Left lung (tissue), 10 donors: ENCODE measurements around the gene NPHP1. TPM values are rescaled to one million over a fixed set of nuclear protein-coding genes. Genes with fewer than 3 reads are reported as not detected.
"Not testable (repeated sequence)": the region's sequence is repeated elsewhere in the genome, so short reads cannot be mapped to it uniquely, and the experiment has no call there.

ENCODE experiments used
- ATAC-seq: fragments of 200-7000 bp; cut with Tn5 transposase; one replicate; pipeline ENCODE4 v1.9.1; 2020; ENCODE audit warnings: moderate library complexity
- DNase-seq, 4 donors: peaks; one replicate each; pipeline ENCODE4 v3.0.0-alpha.2; 2013 to 2020
- H3K27ac ChIP-seq, 2 donors: fragments of 200-600 bp; sonication (generic) in 1 of 2; one replicate each; pipeline versions ENCODE4 v1.5.0 to v1.8.0; 2020 to 2021
- H3K27me3 ChIP-seq, 2 donors: fragments of 200-600 bp; sonication (generic) in 1 of 2; one replicate each; pipeline versions ENCODE4 v1.5.0 to v1.8.0; 2020 to 2021
- H3K36me3 ChIP-seq, 2 donors: fragments of 200-600 bp; sonication (generic) in 1 of 2; one replicate each; pipeline versions ENCODE4 v1.5.0 to v1.8.0; 2020 to 2021
- H3K4me1 ChIP-seq, 2 donors: fragments of 200-600 bp; one replicate each; pipeline ENCODE4 v1.8.0; 2021
- H3K4me3 ChIP-seq, 2 donors: fragments of 200-600 bp; sonication (generic) in 1 of 2; one replicate each; pipeline versions ENCODE4 v1.5.0 to v1.8.0; 2020 to 2021; ENCODE audit warnings: mild to moderate bottlenecking in 1 of 2
- H3K9me3 ChIP-seq, 2 donors: fragments of 200-600 bp; sonication (generic) in 1 of 2; one replicate each; pipeline versions ENCODE4 v1.5.0 to v1.8.0; 2020 to 2021
- intact Hi-C, 2 donors: fragments of 100-400 bp; cut with DNase I; formaldehyde crosslinking; loops; one replicate each; pipeline versions ENCODE4 v1.11.2 to v1.14.2; 2022
- polyA plus RNA-seq, 6 donors: library from polyadenylated mRNA; unstranded; fragments of 120-200 nt; gene quantifications; one replicate each; pipeline ENCODE4 v1.2.1, GENCODE V29; 2013; ENCODE audit not compliant: insufficient read length in 6 of 6
- total RNA-seq, 2 donors: library from RNA; stranded (reverse); fragmentation: NEBNext Ultra II Directional; extraction: Animal tissue kit (Norgen Biotek cat#: 25700); gene quantifications; one replicate each; pipeline ENCODE4 v1.2.1, GENCODE V29; 2021
- TF ChIP-seq, protein P1 (sequence below), 2 donors: fragments of 200-600 bp; sonication (generic) in 1 of 2; IDR thresholded peaks; one replicate each; pipeline versions ENCODE4 v1.5.0 to v1.8.0; 2021; ENCODE audit warnings: antibody characterized with exemption in 2 of 2
- donor health status: DM: no; HTN: yes; CAD: no.
- donor health status: DM: no; HTN: no; CAD: no.

NPHP1 gene
- total and polyA plus RNA-seq, 8 donors: 5.3 to 19.2 (median 13.5) TPM

DNA sequence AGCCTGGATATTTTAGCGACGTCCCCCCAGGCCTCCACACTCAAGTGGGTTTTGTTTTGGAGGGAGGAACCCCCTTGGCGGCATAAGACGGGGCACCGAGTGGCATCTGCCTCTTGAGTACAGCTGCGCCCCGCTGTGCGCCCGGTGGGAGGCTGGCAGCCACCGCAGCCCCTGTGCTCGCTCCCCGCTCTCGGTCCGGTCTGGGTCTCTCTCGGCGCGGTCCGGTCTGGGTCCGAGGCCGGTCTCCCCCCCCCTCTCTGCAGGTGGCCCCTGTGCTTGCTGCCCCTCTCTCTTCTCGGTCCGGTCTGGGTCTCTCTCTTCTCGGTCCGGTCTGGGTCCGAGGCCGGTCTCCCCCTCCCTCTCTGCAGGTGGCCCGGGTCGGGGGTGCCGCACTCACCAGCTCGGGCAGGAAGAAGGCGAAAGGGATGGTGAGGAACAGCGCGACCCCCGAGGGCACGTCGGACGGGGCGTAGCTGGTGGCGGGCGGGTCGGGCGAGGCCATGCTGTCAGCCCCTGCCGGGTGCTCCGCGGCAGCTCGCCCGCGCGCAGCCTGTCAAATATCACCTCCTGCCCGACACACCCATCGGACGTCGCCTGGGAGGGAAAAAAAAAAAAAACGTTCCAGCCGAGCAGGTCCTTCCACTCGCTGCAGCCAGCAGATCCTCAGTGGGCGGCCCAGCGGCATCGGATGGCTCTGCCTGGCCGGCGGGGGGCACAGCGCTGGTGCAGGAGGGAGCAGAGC lies 89.4 kb downstream of the NPHP1 start, which contains the start of gene MALL:
Gene MALL (minus strand): TSS at position 532 of the 742 bp plus-strand sequence. CDS start 30 bp downstream, at position 502.
- TF ChIP-seq, protein P1, sequence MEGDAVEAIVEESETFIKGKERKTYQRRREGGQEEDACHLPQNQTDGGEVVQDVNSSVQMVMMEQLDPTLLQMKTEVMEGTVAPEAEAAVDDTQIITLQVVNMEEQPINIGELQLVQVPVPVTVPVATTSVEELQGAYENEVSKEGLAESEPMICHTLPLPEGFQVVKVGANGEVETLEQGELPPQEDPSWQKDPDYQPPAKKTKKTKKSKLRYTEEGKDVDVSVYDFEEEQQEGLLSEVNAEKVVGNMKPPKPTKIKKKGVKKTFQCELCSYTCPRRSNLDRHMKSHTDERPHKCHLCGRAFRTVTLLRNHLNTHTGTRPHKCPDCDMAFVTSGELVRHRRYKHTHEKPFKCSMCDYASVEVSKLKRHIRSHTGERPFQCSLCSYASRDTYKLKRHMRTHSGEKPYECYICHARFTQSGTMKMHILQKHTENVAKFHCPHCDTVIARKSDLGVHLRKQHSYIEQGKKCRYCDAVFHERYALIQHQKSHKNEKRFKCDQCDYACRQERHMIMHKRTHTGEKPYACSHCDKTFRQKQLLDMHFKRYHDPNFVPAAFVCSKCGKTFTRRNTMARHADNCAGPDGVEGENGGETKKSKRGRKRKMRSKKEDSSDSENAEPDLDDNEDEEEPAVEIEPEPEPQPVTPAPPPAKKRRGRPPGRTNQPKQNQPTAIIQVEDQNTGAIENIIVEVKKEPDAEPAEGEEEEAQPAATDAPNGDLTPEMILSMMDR (IDR thresholded peaks at IDR 0.05): no peak
- H3K4me1 ChIP-seq: peaks cover 13 to 19% of the 10 kb centered on the region in 2 donors
- DNase-seq: peak in 3 of 4 donors; percentile 56 to 84 (median 77)

GRCh38 chr2:110114831-110115255 lies 90.0 kb downstream of the NPHP1 start:
- Histone ChIP-seq H3K36me3 (no peaks in the 10 kb centered on the region), H3K9me3 (no peaks in the 10 kb centered on the region), H3K27ac (peak overlapping the region; percentile 49 to 67), H3K4me3 (peak overlapping the region; percentile 27 to 42), H3K27me3 (peaks cover 0 to 32% of the 10 kb centered on the region in 2 donors), H3K4me1 (peaks cover 13 to 17% of the 10 kb centered on the region in 2 donors)
- intact Hi-C loops: no loop called here
- ATAC-seq (peak; percentile 39), DNase-seq (no peak)
- TF ChIP-seq, protein P1 (IDR thresholded peaks at IDR 0.05): no peak

More for the DNA sequence above, 89.4 kb downstream of the NPHP1 start, which contains the start of gene MALL:
- no peaks in the 10 kb centered on the region for H3K36me3 ChIP-seq
- no peaks in the 10 kb centered on the region for H3K9me3 ChIP-seq
- peak; percentile 82 for ATAC-seq
- H3K4me3 ChIP-seq: peak within 1 kb of the TSS; percentile 27 to 42
- intact Hi-C loops: no loop called here
- H3K27me3 ChIP-seq: peaks cover 0 to 32% of the 10 kb centered on the region in 2 donors
- H3K27ac ChIP-seq: peak within 1 kb of the TSS; percentile 49 to 67

DNA sequence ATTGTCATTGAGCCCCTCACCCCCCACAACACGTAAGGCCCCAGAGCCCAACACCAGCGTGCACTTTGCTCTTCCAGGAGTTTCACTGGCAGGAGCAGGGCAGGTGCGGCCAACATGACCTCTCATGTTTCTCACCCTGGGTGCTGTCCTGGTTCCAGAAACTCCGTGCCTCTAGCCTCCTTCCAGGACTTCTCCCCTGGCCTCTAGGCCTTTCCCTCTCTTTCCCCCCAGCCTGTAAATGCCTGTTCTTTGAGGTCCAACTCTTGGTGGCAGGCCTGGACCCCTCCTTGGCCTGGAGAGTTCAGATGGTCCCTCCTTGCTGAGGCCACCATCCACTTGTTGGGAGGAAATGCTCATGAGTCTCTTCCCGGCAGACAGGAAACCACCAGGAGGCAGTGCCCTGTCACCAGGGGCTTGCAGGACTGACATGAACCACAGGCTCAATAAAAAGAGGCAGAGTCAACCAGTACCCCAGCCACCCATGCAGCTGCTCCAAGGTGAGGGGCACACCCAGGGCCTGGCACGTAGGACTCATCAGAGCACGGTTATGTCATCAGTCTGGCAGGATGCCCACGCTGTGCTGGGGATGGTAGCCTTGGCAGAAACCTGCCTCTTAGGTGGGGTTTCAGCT lies 90.7 kb downstream of the NPHP1 start:
- no peaks in the 10 kb centered on the region for H3K36me3 ChIP-seq
- TF ChIP-seq, protein P1 (IDR thresholded peaks at IDR 0.05): no peak
- H3K9me3 ChIP-seq: no peaks in the 10 kb centered on the region
- H3K4me1 ChIP-seq: peaks cover 13 to 17% of the 10 kb centered on the region in 2 donors
- DNase-seq (peak in 2 of 4 donors; percentile 62 to 76), ATAC-seq (peak; percentile 48)
- intact Hi-C loops: no loop called here
- peaks cover 0 to 32% of the 10 kb centered on the region in 2 donors for H3K27me3 ChIP-seq
- peak overlapping the region; percentile 49 to 67 for H3K27ac ChIP-seq
- peak overlapping the region; percentile 27 to 42 for H3K4me3 ChIP-seq

- H3K9me3 ChIP-seq, intact Hi-C loops, H3K4me1 ChIP-seq, H3K36me3 ChIP-seq, ATAC-seq, H3K4me3 ChIP-seq, DNase-seq, H3K27me3 ChIP-seq: not testable (repeated sequence)
- H3K27ac ChIP-seq: peak overlapping the region in 1 of 2 donors; percentile 76
Measured at GRCh38 chr2:110108291-110108690, 96.5 kb downstream of the NPHP1 start.

- Histone ChIP-seq H3K27ac (peak overlapping the region; percentile 5 to 76), H3K4me1 (peaks cover 9 to 14% of the 10 kb centered on the region in 2 donors), H3K36me3 (no peaks in the 10 kb centered on the region), H3K9me3 (no peaks in the 10 kb centered on the region), H3K4me3 (no peak overlapping the region), H3K27me3 (no peaks in the 10 kb centered on the region)
- DNase-seq (no peak), ATAC-seq (peak; percentile 10)
- intact Hi-C loops: no loop called here
- TF ChIP-seq, protein P1 (IDR thresholded peaks at IDR 0.05): no peak
Measured at GRCh38 chr2:110107092-110108079, 97.4 kb downstream of the NPHP1 start.
